ENCODE results near the gene GNPTAB.

- TF ChIP-seq CTCF (conservative IDR thresholded peaks at IDR 0.05; ENCODE audit: low read length): no peak
- no peak for TF ChIP-seq EZH2phosphoT487 (IDR thresholded peaks at IDR 0.05; ENCODE audit: borderline replicate concordance, low read depth, low read length)
These were observed 81.1 kb downstream of the GNPTAB start for GRCh38 chr12:101749657-101750056.
